Urothelium cell line (cell line): Measurements from ENCODE around the gene BRAF.
"Not testable (repeated sequence)": the region's sequence is repeated elsewhere in the genome, so short reads cannot be mapped to it uniquely, and the experiment has no call there.

Experiments used
- DNase-seq: peaks from one replicate; pipeline ENCODE4 v3.0.0; 2011; ENCODE audit warnings: low spot score, mixed read lengths
- FAIRE-seq: peaks from 2 replicates; lab custom pipeline; 2011; peaks lifted over from hg19 to GRCh38; lab: Jason Lieb, UNC

The BRAF gene

DNA sequence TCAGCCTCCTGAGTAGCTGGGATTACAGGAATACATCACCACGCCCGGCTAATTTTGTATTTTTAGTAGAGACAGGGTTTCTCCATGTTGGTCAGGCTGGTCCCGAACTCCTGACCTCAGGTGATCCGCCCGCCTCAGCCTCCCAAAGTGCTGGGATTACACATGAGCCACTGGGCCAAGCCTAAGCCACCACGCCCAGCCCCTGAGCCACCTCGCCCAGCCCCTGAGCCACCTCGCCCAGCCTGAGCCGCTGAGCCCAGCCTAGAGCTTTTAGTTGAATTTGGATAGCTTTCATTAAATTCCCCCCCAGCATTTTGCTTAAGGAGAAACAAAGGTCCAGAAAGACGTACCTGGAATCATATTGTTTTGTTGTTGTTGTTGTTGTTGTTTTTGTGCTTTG, 254.9 kb downstream of the BRAF start:
- not testable (repeated sequence) for FAIRE-seq, DNase-seq

DNA sequence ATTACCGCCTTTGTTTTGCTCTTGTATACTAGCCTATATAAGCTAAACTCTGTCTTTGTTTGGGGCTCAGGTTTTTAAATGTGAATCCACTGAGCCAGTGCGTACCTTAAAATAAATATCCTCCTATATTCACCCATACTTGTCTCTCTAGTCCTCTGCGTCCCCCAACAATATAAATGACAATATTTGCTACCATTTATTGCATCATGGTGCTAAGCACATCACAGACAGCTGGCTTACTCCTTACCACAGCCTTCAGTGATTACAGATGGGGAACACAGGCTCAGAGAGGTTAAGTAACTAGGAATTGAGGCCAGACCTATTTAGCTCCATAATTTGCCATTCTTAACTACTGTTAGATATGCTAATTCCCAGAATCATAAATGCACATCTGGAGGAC, 255.4 kb downstream of the BRAF start:
- no peak for FAIRE-seq
- no peak for DNase-seq
